AG09309 (cell line): ENCODE results near the gene MANBA.
"Not testable (repeated sequence)": the region's sequence is repeated elsewhere in the genome, so short reads cannot be mapped to it uniquely, and the experiment has no call there.

Experiments used
- DNase-seq: peaks from one replicate; pipeline ENCODE4 v3.0.0-alpha.2; 2010; ENCODE audit warnings: low read depth
- H3K4me3 ChIP-seq: 2 replicates; pipeline ENCODE4 v1.5.1; 2011; ENCODE audit warnings: mild to moderate bottlenecking, low read depth, low read length, moderate library complexity; ENCODE audit not compliant: control insufficient read depth
- CTCF ChIP-seq: IDR thresholded peaks from 2 replicates; pipeline ENCODE4 v1.5.1; 2011; ENCODE audit warnings: mild to moderate bottlenecking, low read depth, low read length, inconsistent platforms; ENCODE audit not compliant: insufficient read depth, control insufficient read depth; ENCODE audit errors: missing control alignments

Gene MANBA

GRCh38 chr4:102758241-102759160, 2.3 kb downstream of the MANBA start:
- DNase-seq: no peak
- TF ChIP-seq CTCF: no peak
- no peak overlapping the region for H3K4me3 ChIP-seq

- no peak for DNase-seq
- no peak overlapping the region for H3K4me3 ChIP-seq
- TF ChIP-seq CTCF: no peak
Measured at GRCh38 chr4:102757681-102758080, 3.1 kb downstream of the MANBA start.

- DNase-seq: no peak
- no peak overlapping the region for H3K4me3 ChIP-seq
- no peak for TF ChIP-seq CTCF
Measured at GRCh38 chr4:102754044-102754443, 6.7 kb downstream of the MANBA start.

GRCh38 chr4:102751941-102752340, 8.8 kb downstream of the MANBA start:
- DNase-seq: no peak
- no peak overlapping the region for H3K4me3 ChIP-seq
- TF ChIP-seq CTCF: no peak

GRCh38 chr4:102743352-102743751, 17.4 kb downstream of the MANBA start:
- DNase-seq, H3K4me3 ChIP-seq: not testable (repeated sequence)

GRCh38 chr4:102738802-102739201, 22.0 kb downstream of the MANBA start:
- not testable (repeated sequence) for DNase-seq, H3K4me3 ChIP-seq

GRCh38 chr4:102736636-102737549, 23.9 kb downstream of the MANBA start:
- DNase-seq: no peak
- H3K4me3 ChIP-seq: no peak overlapping the region
- TF ChIP-seq CTCF: no peak
